Stimulated activated CD8-positive, alpha-beta memory T cell treated with anti-CD3 and anti-CD28 coated beads, Interleukin-7, amount 100 ng/mL, for 24 hours (primary cell): ENCODE data around the gene SLC25A25.
A peak's percentile ranks its signal among the peaks of the same experiment; 100 is the strongest.
"Not testable (repeated sequence)": the region's sequence is repeated elsewhere in the genome, so short reads cannot be mapped to it uniquely, and the experiment has no call there.

ENCODE experiments used
- DNase-seq: peaks from one replicate; pipeline ENCODE4 v3.0.0-alpha.2; 2020; ENCODE audit warnings: low read depth

The SLC25A25 gene

DNA sequence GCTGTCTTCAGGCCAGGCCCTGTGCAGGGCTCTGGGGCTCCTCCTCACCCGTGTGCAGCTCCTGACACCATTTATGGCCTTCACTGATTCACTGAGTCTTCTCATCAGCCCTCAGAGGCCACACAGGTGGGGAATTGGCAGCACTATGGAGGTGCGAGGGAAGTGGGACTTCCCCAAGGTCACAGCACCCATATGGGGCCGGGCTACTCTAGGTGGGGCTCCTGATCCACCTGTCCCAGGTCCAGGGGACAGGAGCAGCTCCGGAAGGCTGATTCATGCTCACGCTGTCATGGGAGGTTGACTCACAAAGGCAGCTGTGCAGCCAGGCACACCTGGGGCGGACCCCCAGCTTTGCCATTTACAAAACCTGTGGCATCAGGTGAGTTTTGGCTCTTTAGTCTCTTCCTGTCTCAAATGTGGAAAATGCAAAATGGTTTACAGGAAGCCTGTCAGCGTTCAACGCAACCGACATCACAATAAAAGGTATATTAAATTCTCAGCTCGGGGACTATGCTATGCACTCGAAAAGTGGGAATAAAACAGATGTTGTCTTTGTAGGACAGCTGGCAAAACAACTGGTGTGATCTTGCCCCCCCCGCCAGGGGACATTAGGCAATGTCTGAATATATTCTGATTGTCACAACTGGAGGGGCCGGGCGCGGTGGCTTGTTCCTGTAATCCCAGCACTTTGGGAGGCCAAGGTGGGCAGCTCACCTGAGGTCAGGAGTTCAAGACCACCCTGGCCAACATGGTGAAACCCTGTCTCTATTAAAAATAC is 15.9 kb upstream of the SLC25A25 start:
- no peak for DNase-seq

DNA sequence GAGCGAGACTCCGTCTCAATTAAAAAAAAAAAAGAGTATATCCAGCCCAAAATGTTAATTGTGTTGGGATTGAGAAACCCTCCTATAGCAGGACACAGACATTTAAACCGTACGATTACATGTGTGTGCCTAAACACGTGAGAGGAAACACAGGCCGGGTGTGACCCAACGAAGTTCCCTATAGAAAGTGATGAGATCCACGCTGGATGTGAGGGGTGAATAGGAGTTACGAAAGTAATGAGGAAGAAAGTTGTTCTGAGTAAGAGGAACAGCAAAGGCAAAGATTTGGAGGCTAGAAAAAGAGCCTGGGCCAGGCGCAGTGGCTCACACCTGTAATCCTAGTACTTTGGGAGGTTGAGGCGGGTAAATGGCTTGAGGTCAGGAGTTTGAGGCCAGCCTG is 14.5 kb upstream of the SLC25A25 start:
- no peak for DNase-seq

DNA sequence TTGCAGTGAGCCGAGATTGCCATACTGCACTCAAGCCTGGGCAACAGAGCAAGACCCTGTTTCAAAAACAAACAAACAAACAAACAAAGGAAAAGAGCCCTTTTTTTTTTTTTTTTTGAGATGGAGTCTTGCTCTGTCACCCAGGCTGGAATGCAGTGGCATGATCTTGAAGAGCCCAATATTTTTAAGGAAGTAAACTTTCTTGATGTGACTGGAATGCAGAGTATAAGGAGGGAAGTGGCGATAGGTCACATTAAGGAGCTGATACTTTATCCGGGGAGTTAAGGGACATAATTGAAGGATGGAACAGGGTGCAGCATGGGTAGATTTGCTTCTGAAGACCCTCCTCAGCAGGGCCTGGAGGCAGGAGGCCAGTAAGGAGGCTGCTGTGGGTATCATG is 13.9 kb upstream of the SLC25A25 start:
- DNase-seq: no peak

DNA sequence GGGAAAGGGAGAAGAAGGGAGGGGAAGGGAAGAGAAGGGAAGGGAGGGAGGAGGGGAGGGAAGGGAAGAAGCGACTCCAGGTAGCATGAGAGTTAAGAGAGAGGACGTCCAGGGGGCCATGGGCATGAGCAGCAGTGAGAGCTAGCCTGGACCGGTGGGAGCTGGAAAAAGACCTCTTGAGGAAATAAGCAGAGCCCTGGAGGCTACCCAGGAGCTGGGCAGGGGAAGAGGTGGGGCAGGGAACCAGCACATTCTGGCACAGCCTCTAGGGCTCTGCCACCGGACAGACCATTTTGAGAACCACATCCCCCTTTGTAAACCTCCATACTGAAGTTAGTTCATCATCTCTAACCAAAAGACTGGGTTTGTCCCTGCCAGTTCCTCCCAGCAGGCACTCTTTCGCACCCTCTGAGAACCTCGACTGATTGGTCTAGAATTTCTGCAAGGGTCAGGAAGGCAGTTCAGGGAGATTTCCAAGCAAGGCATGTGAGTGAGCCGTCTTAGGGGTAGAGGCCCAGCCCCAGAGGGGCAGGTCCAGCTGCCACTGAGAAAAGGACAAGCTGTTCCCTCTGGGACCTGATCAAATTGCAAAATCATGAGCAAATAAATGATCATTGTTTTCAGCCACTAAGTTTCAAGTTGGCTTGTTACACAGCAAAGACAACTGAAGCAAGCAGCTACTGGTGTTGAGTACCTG is 12.5 kb upstream of the SLC25A25 start:
- no peak for DNase-seq

DNA sequence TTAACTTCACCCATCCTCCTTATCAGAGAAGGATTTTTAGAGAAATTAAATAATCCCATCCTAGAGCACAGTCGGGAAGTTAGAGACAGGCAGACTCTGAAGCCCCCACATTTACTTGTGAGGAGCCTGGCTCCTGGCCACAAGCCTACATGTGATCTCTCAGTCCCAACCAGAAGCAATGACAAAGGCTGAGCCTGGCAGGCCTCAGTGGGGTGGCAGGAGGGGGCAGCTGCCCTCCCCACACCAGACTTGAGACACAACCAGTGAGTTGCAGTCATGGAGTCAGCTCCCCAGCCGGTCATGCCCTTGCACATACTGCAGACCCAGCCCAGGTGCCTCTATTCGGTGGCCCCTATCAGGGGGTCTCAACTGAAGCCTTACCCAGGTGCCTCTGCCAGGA is 11.9 kb upstream of the SLC25A25 start:
- DNase-seq: no peak

DNA sequence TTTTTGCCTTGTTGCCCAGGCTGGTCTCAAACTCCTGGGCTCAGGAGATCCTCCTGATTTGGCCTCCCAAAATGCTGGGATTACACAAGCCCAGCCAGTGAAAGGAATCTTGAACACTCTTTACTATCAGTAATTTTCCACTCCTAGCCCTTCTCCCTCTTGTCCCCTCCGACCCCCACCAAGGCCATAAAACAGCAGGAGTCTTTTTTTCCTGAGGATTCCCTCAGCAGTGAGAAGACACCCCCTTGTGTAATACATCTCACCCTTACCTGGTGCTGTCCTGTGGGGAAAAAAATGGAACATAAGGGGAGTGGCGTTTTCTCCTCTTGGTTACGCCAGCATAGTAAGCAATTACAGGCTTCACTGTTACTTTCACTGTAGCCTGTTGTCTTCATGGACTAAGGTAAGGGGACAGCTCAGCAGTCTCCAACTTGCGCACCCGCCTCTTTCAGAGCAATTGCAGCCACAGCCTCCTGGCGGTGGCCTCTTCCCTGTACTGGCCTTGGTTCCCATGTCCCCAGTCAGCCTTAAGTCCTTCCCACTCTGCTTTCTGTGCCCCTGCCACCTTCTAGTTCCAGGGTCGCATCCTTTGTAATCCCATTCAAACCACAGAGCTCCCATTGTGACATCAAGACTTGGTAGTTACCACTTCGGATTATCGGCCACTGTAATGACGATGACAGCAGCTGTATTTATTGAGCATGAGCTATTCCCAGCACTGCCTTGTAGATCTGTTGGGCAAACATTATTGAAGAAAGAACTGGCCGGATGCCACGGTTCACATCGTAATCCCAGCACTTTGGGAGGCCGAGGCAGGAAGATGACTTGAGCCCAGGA is 10.9 kb upstream of the SLC25A25 start:
- DNase-seq: no peak

DNA sequence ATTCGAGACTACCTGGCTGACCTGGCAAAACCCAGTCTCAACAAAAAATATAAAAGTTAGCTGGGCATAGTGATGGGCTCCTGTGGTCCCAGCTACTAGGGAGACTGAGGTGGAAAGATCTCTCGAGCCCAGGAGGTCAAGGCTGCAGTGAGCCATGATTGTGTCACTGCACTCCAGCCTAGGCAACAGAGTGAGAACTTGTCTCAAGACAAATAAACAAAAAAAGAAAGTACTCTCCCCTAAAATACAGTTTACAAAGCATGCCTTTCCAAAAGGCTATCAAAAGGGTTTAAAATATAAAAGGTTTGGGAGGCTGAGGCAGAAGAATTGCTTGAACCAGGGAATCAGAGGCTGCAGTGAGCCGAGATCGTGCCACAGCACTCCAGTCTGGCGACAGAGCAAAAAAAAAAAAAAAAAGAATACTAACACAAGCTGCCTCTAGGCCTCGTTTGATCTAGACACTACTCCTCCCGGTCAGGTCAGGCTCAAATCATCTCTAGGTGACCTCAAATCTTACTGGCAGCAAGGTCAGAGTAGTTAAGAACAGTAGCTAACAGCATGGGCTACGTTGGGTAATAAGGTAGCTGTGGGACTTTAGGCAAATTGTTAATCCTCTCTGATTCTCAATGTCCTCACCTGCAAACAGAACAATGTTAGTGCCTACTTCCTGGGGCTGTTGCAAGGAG is 10.2 kb upstream of the SLC25A25 start:
- no peak for DNase-seq

DNA sequence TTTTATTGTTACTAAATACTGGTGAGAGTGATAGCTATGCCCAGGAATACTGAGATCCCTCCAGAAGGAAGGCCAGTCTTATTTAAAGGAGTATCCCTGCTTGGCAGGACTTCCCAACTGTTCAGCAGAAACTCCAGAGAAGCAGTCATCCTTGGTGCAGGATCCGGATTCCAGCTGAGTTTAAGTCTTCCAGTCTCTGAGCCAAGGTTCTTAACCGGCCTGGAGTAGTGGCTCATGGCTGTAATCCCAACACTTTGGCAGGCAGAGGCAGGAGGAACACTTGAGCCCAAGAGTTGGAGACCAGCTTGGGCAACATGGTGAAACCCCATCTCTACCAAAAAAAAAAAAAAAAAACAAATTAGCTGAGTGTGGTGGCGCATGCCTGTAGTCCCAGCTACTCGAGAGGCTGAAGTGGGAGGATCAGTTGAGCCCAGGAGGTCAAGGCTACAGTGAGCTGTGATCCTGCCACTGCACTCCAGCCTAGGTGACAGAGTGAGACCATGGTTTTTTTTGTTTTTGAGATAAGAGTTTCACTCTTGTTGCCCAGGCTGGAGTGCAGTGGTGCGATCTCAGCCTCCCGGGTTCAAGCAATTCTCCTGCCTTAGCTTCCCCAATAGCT is 8.6 kb upstream of the SLC25A25 start:
- no peak for DNase-seq

DNA sequence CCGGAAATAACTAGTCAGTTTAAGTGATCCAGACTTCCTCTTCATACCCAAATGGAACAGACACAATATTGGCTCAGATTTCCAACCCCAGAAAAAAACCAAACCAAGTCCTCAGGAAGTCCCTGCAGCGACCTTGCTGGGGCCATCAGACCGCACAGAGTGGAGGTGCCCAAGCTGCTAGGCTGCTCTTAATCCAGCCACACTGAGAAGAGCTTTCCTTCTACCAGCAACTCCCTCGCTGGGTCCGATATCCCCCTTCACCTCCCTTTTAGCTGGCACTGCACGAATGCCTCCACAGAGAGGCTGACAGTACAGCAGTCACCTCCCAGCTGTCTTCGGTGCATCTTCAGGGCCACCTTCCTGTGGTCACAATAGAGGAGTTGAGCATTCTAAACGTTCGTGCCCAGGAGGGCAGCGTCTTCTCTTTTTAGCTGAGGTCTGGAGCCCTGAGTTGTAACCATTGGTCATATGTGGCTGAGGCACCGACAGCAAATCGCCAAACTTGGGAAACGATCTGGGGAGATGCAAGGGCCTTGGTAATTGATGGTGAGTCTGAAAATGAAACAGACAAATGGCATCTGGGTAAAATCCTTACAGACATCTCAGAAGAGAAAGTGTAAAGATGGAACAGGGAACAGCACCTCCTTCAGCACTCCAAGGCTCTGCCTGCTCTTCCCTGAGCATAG is 6.6 kb upstream of the SLC25A25 start:
- no peak for DNase-seq

DNA sequence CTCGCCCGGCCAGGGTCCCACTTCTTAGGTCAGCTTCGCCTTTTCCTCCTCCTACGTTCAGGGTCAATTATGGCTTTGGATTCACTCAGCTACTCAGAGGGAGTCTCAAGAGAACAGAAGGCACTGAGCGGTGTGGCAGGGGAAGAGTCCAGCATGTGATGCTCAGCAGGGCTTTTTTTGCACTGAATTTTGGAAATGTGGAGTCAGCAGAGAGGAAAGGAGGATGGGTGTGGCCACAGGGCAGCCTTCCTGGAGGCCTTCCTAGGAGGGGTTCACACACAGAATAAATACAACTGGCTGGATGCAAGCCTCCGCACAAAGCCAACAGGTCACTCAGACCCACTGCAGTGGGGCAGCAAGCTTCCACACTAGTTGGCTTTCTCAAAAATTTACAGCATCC is 5.8 kb upstream of the SLC25A25 start:
- no peak for DNase-seq

DNA sequence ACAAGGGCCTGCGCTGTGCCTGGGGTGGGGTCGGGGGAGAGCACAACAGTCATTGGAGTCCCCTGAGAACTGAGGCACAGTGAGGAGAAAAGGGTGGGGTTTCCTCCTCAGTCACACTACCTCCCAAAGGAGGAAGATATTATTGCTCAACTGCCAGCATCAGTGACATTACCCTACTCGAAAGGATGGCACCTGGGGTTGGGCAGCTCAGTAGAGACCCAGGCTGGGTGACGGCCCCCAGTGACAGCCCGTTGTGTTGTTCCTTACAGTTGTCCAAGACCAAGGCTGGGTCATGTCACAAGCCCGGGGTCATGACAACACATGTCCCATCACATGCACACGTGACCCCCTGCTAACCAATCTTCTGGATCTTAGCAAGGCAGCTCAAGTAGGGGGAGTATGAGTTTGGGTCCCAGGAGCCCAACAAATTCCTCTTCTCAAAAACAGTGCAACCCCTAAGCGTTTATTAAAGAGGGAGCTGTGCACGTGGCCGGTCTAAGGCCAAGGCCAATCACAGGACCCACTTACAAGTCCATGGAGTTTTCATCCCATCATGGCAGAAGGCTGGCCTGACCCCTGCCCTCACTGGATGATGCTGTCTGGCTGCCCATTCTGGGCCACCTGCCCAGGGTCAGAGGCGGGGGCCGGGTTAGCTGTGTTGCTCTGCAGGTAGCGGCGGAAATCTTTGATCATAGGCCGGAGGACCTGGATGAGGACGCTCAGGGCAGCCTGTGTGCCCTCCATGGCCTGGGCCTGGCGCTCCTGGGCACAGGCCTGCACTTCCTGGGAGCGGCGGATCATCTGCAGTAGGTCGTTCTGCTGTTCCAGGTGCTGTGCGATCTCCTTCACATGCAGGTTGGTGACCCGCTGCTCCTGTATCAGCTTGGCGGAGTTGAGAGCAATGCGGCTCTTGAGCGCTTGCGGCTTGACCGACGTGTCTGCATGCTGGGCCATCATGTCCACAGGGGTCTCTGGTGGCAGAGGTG is 4.9 kb upstream of the SLC25A25 start:
- DNase-seq: no peak

DNA sequence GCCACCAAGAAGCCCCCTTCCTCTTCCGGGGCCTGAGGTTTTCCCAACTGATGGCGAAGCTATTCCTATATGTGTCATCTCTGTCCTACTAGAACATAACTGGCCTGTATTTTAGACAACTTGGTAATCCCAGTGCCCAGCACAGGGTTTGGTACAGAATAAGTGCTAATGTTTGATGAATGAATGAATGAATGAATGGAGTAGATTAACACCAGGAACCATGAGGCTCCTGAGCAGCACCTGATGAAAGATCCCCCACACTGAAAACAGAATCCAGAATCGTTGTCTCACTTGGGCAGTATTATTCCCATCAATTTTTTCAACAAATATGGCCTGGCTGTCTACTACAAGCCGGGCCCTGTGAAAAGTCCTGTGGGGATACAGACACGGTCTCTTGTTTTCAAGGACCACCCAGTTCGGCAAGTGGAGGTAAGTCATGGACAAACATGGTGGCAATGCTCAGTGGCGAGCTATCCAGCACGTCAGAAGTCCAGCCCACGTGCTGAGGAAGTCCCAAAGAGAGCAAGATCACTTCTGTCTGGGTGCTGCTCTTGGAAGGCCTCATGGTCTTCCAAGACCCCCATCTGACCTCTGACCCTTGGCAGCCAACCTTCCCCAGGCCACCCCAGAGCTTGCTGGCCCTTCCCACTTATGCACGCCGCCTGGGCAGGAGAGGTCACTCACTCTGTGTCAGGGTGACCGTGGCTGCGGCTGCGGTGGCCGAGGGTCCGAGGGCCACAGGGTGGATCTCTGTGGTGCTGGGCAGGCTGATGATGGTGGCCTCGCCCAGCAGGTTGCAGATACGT is 1.9 kb upstream of the SLC25A25 start:
- no peak for DNase-seq

DNA sequence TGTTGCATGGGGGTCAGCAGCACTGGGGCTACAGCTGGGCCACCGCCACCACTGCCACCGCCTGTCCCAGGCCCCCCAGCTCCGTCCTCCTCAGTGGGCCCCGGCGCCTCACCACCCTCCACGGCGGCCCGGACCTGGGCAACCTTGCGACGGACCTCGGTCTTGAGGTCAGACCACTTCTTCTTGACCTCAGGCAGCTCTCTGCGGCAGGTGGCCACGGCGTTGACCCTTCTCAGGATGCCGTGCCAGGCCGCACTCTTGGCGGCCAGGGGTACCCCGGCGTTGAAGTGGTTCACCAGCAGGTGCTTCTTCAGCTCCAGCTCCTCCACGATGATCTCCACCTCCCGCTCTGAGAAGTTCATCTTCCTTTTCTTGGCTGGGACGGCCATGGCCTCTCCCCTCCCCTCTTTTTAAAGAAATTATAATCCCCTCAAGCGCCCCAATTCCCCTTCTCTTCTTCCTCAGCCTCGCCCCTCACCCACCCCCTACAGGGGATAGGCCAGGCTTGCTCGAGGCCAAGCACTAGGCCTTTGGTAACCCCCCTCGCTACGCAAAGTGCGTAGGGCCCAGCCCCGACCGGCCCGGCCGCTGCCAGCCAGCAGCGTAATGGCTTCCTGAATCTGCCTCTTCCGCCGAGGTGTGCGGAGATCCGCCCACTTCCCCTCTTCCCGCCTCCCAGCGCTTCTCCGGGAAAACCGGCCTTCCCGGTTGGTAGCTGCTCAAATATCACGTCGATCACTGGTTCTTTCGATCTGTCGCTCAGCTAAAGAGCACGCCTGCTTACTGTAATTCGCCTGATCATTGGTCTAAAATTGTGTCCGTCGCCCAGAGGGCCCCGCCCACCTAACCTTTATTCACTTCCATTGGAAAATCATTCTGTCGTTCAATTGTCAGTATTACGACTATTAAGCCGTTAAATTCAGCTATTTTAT is 1.1 kb upstream of the SLC25A25 start, which contains the start of gene NAIF1:
Gene NAIF1, minus strand, starts transcription at position 608 of the 932 bp plus-strand sequence. Its CDS starts 219 bp downstream, at position 389.
- peak; percentile 84 for DNase-seq

DNA sequence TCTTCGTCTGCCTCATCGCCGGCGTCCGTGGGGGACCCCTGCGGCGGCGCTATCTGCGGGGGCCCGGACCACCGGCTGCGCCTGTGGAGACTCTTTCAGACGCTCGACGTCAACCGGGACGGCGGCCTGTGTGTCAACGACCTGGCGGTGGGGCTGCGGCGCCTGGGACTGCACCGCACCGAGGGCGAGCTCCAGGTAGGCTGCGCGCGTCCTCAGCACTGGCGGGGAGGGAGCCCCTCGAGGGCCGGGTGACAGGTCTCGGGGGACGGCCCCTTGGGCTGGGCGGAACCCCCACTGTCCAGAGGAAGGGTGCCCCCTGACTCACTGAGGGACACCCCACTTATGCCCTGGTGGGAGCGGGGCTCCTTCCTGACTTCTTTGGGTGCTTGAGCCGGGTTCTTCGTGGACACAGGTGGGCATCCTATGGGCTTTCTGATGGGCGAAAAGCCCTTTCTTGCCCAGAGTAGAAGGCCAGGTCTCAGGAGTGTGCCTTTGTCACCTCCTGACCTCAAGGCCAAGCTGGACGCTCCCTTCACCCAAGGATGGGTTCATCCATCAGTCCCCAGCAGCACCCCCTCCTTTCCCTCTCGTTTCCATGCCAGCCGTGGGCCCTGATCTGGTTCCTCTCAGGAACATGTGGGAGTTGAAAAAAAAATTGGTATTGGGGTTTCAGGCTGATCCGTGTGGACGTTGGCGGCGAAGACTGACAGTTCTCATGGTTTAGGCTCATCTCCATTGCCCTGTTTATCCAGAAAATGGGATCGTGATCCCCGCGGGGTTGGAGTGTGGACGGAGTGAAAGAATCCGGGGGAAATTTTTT is 564 bp downstream of the SLC25A25 start:
- no peak for DNase-seq

DNA sequence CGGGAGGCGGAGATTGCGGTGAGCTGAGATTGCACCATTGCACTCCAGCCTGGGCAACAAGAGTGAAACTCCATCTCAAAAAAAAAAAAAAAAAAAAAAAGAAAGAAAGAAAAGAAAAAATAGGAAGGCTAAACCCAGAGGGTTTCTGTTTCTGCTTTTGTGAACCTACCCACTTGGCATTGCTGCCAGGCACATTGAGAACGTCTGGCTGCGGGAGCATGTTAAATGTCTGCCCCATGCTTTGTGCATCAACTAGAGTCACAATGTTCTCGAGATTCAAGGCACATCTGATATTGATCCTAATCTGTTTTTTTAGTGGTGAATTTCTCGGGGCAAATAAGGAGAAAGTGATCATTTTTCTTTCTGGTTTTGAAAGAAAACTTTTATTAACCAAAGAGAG is 2.8 kb downstream of the SLC25A25 start:
- DNase-seq: no peak

DNA sequence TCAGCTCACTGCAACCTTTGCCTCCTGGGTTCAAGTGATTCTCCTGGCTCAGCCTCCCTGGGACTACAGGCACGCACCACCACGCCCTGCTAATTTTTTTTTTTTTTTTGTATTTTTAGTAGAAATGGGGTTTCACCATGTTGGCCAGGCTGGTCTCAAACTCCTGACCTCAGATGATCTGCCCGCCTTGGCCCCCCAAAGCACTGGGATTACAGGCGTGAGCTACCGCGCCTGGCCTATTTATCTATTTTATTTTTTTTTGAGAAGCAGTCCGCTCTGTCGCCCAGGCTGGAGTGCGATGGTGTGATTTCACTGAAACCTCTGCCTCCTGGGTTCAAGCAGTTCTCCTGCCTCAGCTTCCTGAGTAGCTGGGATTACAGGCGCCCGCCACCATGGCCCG is 3.4 kb downstream of the SLC25A25 start:
- not testable (repeated sequence) for DNase-seq
